H1 (cell line): ENCODE results near the gene DDX19B. TPM values are rescaled to one million over a fixed set of nuclear protein-coding genes. Genes with fewer than 3 reads are reported as not detected.

Source experiments
- CTCF ChIA-PET: fragments of 300-600 bp; sonication (Branson Sonifier 250); formaldehyde crosslinking; loops from one replicate; lab custom pipeline; 2021; ENCODE audit not compliant: partially characterized antibody; lab: Charles Lee
- POLR2A ChIA-PET: fragments of 300-600 bp; sonication (Branson Sonifier 250); formaldehyde crosslinking; loops from one replicate; lab custom pipeline; 2021; ENCODE audit warnings: inconsistent platforms; ENCODE audit not compliant: partially characterized antibody; lab: Charles Lee
- DNase-seq, 2 experiments: peaks; one replicate each; pipeline versions ENCODE4 v3.0.0 to v3.0.0-alpha.2; 2010 to 2022; ENCODE audit warnings: low spot score in 2 of 2, low read depth in 1 of 2, mixed read lengths in 1 of 2
- FAIRE-seq: peaks from 2 replicates; lab custom pipeline; 2011; peaks lifted over from hg19 to GRCh38; lab: Jason Lieb, UNC
- H2AFZ ChIP-seq: 2 replicates; pipeline ENCODE4 v1.8.1; 2012; ENCODE audit warnings: low read length, inconsistent platforms
- H2AK5ac ChIP-seq: 2 replicates; pipeline ENCODE4 v1.6.1; 2013; ENCODE audit warnings: low read depth, low read length
- H2BK120ac ChIP-seq: replicated peaks from 2 replicates; pipeline ENCODE3; 2013; ENCODE audit warnings: low read depth, low read length, inconsistent platforms
- H2BK12ac ChIP-seq: 2 replicates; pipeline ENCODE4 v1.6.1; 2013; ENCODE audit warnings: low read depth, low read length
- H2BK15ac ChIP-seq: 2 replicates; pipeline ENCODE4 v1.6.1; 2013; ENCODE audit warnings: low read length
- H2BK20ac ChIP-seq: 2 replicates; pipeline ENCODE4 v1.6.1; 2013; ENCODE audit warnings: low read length
- H2BK5ac ChIP-seq: 2 replicates; pipeline ENCODE4 v1.6.1; 2013; ENCODE audit warnings: low read depth, low read length
- H3K14ac ChIP-seq: 2 replicates; pipeline ENCODE4 v1.6.1; 2013; ENCODE audit warnings: inconsistent platforms; ENCODE audit not compliant: insufficient read length
- H3K18ac ChIP-seq: 2 replicates; pipeline ENCODE4 v1.6.1; 2013; ENCODE audit warnings: low read length; ENCODE audit errors: extremely low read depth
- H3K23ac ChIP-seq: 2 replicates; pipeline ENCODE4 v1.6.1; 2013; ENCODE audit warnings: inconsistent platforms; ENCODE audit not compliant: insufficient read length
- H3K23me2 ChIP-seq: 2 replicates; pipeline ENCODE4 v1.6.1; 2013; ENCODE audit warnings: low read depth, low read length
- H3K27ac ChIP-seq: 2 replicates; pipeline ENCODE4 v1.6.1; 2011; ENCODE audit warnings: low read depth, low read length, inconsistent platforms
- H3K27me3 ChIP-seq, 4 experiments: replicated peaks in 1 of 4; 1 replicate in 1 of 4; 2 replicates in 3 of 4; pipeline versions ENCODE4 v1.6.1 to v1.8.1; 2011 to 2013; ENCODE audit warnings: low read length in 3 of 4, mild to moderate bottlenecking in 3 of 4, inconsistent platforms in 2 of 4, mixed read lengths in 2 of 4, moderate library complexity in 1 of 4; ENCODE audit not compliant: control insufficient read depth in 3 of 4, insufficient read depth in 3 of 4; ENCODE audit errors: extremely low read depth in 1 of 4
- H3K36me3 ChIP-seq, 4 experiments: 2 replicates each; pipeline versions ENCODE4 v1.6.1 to v1.8.1; 2011 to 2013; ENCODE audit warnings: mild to moderate bottlenecking in 4 of 4, low read length in 3 of 4, moderate library complexity in 2 of 4, control low read depth in 1 of 4, inconsistent platforms in 1 of 4; ENCODE audit not compliant: insufficient read depth in 4 of 4, control insufficient read depth in 2 of 4
- H3K4ac ChIP-seq: replicated peaks from 2 replicates; pipeline ENCODE3; 2013; ENCODE audit warnings: low read length, low read depth, mixed read lengths, inconsistent platforms; ENCODE audit not compliant: insufficient read length
- H3K4me1 ChIP-seq, 4 experiments: replicated peaks in 1 of 4; 1 replicate in 1 of 4; 2 replicates in 3 of 4; pipeline versions ENCODE4 v1.6.1 to v1.8.1; 2011 to 2013; ENCODE audit warnings: low read length in 3 of 4, inconsistent platforms in 2 of 4, mixed read lengths in 1 of 4; ENCODE audit not compliant: insufficient read depth in 4 of 4, control insufficient read depth in 3 of 4
- H3K4me2 ChIP-seq, 2 experiments: 2 replicates each; pipeline versions ENCODE4 v1.6.1 to v1.8.1; 2011 to 2013; ENCODE audit warnings: low read depth in 2 of 2, low read length in 2 of 2, control low read depth in 1 of 2, inconsistent platforms in 1 of 2, mild to moderate bottlenecking in 1 of 2; ENCODE audit not compliant: insufficient read depth in 1 of 2
- H3K4me3 ChIP-seq, 4 experiments: fragments of 200-600, 300-600 bp in 1 of 4; sonication (generic), shearing (Covaris generic), sonication (Bioruptor Twin) in 1 of 4; 2 replicates each; pipeline versions ENCODE4 v1.5.1 to v1.8.1; 2011 to 2016; ENCODE audit warnings: low read length in 4 of 4, low read depth in 3 of 4, control low read depth in 2 of 4, inconsistent platforms in 2 of 4, mild to moderate bottlenecking in 2 of 4, mixed read lengths in 1 of 4, moderate library complexity in 1 of 4; ENCODE audit not compliant: insufficient read depth in 2 of 4; ENCODE audit errors: extremely low read depth in 1 of 4
- H3K56ac ChIP-seq: replicated peaks from 2 replicates; pipeline ENCODE3; 2013; ENCODE audit warnings: low read depth, mild to moderate bottlenecking, mixed read lengths, low read length, inconsistent platforms; ENCODE audit not compliant: insufficient read length
- H3K79me1 ChIP-seq: 2 replicates; pipeline ENCODE4 v1.6.1; 2013; ENCODE audit warnings: low read depth, low read length, control low read depth
- H3K79me2 ChIP-seq, 2 experiments: 2 replicates each; pipeline versions ENCODE4 v1.6.1 to v1.8.1; 2012 to 2013; ENCODE audit warnings: low read length in 2 of 2, mild to moderate bottlenecking in 2 of 2, inconsistent platforms in 1 of 2; ENCODE audit not compliant: insufficient read depth in 2 of 2, control insufficient read depth in 1 of 2
- H3K9ac ChIP-seq, 4 experiments: replicated peaks in 1 of 4; 1 replicate in 1 of 4; 2 replicates in 3 of 4; pipeline versions ENCODE4 v1.6.1 to v1.8.1; 2011 to 2013; ENCODE audit warnings: low read depth in 3 of 4, low read length in 3 of 4, control low read depth in 2 of 4, mild to moderate bottlenecking in 2 of 4, moderate library complexity in 2 of 4, inconsistent platforms in 1 of 4; ENCODE audit errors: extremely low read depth in 1 of 4
- H3K9me3 ChIP-seq, 2 experiments: 2 replicates each; pipeline versions ENCODE4 v1.6.1 to v1.8.1; 2012 to 2013; ENCODE audit warnings: mild to moderate bottlenecking in 2 of 2, moderate library complexity in 2 of 2, control low read depth in 1 of 2, inconsistent platforms in 1 of 2, low read depth in 1 of 2, low read length in 1 of 2, mixed read lengths in 1 of 2; ENCODE audit not compliant: insufficient read depth in 2 of 2
- H4K20me1 ChIP-seq, 2 experiments: replicated peaks in 1 of 2; 2 replicates each; pipeline versions ENCODE3 to v1.8.1; 2011 to 2013; ENCODE audit warnings: inconsistent platforms in 2 of 2, low read length in 2 of 2, mild to moderate bottlenecking in 1 of 2; ENCODE audit not compliant: insufficient read depth in 2 of 2, control insufficient read depth in 1 of 2
- H4K5ac ChIP-seq: 2 replicates; pipeline ENCODE4 v1.6.1; 2013; ENCODE audit warnings: low read length, low read depth, mixed read lengths, inconsistent platforms; ENCODE audit not compliant: insufficient read length
- H4K8ac ChIP-seq: 2 replicates; pipeline ENCODE4 v1.8.0; 2013; ENCODE audit warnings: mild to moderate bottlenecking, moderate library complexity, low read length, inconsistent platforms; ENCODE audit not compliant: insufficient read depth; ENCODE audit errors: extremely low read depth
- H4K91ac ChIP-seq: replicated peaks from 2 replicates; pipeline ENCODE3; 2013; ENCODE audit warnings: low read length, mixed read lengths, inconsistent platforms; ENCODE audit not compliant: insufficient read length
- EZH2 ChIP-seq: fragments of 200-600 bp; sonication (generic); IDR thresholded peaks from 2 replicates; pipeline ENCODE4 v1.7.1; 2012; ENCODE audit warnings: low read depth, mild to moderate bottlenecking, moderate library complexity, low read length, inconsistent platforms; ENCODE audit not compliant: severe bottlenecking
- HDAC6 ChIP-seq: IDR thresholded peaks from one replicate; pipeline ENCODE4 v1.7.1; 2012; ENCODE audit warnings: low read depth, mild to moderate bottlenecking, inconsistent platforms, low read length, moderate library complexity
- NRF1 ChIP-seq: IDR thresholded peaks from 2 replicates; pipeline ENCODE4 v1.6.1; 2011; ENCODE audit warnings: mild to moderate bottlenecking, low read depth, low read length, improper control_type of control experiment
- POLR2AphosphoS5 ChIP-seq: IDR thresholded peaks from 2 replicates; pipeline ENCODE4 v1.6.1; 2011; ENCODE audit warnings: low read depth, low read length
- SIRT6 ChIP-seq: IDR thresholded peaks from one replicate; pipeline ENCODE4 v1.7.1; 2012; ENCODE audit warnings: low read length, inconsistent platforms
- TBP ChIP-seq: IDR thresholded peaks from 2 replicates; pipeline ENCODE4 v1.6.1; 2011; ENCODE audit warnings: low read depth, low read length, improper control_type of control experiment
- ZNF274 ChIP-seq: IDR thresholded peaks from 2 replicates; pipeline ENCODE4 v1.7.0; 2012; ENCODE audit warnings: low read length, borderline replicate concordance; ENCODE audit errors: extremely low read depth
- WGBS, 2 experiments: shearing (Covaris generic) in 1 of 2; methylation state at CpG; one replicate each; pipeline versions ENCODE4 v1.1.6 to v1.1.7; 2013 to 2015; ENCODE audit warnings: low lambda C conversion rate in 2 of 2, mixed read lengths in 2 of 2, inconsistent platforms in 1 of 2, low coverage in 1 of 2, missing lambda C conversion rate in 1 of 2; ENCODE audit not compliant: insufficient replicate concordance in 2 of 2, insufficient coverage in 1 of 2, insufficient read length in 1 of 2; ENCODE audit errors: extremely low coverage in 1 of 2, missing lambda C conversion rate in 1 of 2; 5-methylcytosine and 5-hydroxymethylcytosine counted together
- polyA plus RNA-seq, 7 experiments: library from polyadenylated mRNA; depleted of rRNA in 3 of 7; stranded (reverse) in 5 of 7; unstranded in 2 of 7; fragments of >200 nt in 5 of 7; fragments of 200-250 nt in 2 of 7; gene quantifications; 1 replicate in 5 of 7; 2 replicates in 1 of 7; 4 replicates in 1 of 7; pipeline versions ENCODE4 v1.2.1 to v1.2.3, GENCODE V29; 2011 to 2013; ENCODE audit warnings: missing spikeins in 2 of 7, mixed read lengths in 2 of 7
- total RNA-seq: library from RNA; stranded (reverse); fragmentation: NEBNext Ultra II Directional; extraction: Animal tissue kit (Norgen Biotek cat#: 25700); gene quantifications from 2 replicates; pipeline ENCODE4 v1.2.1, GENCODE V29; 2021
- TF ChIP-seq, protein P1 (sequence below): IDR thresholded peaks from 2 replicates; pipeline ENCODE4 v1.6.1; 2011; ENCODE audit warnings: low read depth, mild to moderate bottlenecking, low read length; ENCODE audit not compliant: insufficient read depth
- TF ChIP-seq, protein P2 (sequence below): IDR thresholded peaks from 2 replicates; pipeline ENCODE4 v1.6.1; 2011; ENCODE audit warnings: low read length, improper control_type of control experiment

Gene DDX19B
- total and polyA plus RNA-seq, 2 of the 8 experiments (the other 6 are each of a cell fraction or from before 2014, with no cell fraction given): 40.5 to 42.7 TPM

DNA sequence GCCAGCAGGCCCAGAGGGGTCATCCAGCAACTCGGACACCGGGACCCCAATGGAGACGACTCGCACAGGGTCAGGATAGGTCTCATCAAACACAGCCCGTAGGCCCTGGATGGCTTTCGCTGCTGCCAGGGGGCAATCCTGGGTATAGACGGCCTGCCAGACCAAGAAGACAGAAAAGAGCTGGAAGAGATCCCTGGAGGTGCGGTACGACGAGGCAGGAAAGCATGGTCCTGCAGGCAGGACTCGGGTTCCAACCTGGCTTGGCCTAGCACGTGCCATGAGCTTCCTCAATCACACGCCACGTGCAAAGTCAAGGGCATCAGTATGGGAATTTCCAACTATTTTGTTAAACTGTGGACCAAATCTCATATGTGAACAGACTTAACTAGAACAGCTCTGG, 40.9 kb upstream of the DDX19B start:
- no peaks in the 10 kb centered on the region for H3K79me2 ChIP-seq
- no peak overlapping the region for H4K5ac ChIP-seq
- H3K23me2 ChIP-seq: no peaks in the 10 kb centered on the region
- peaks cover 45 to 97% (median 84%) of the 10 kb centered on the region in 4 experiments for H3K36me3 ChIP-seq
- no peak for DNase-seq
- no peak overlapping the region for H4K8ac ChIP-seq
- no peak overlapping the region for H3K4ac ChIP-seq
- peaks cover 9 to 15% of the 10 kb centered on the region in 2 experiments for H4K20me1 ChIP-seq
- TF ChIP-seq EZH2 (no peak), NRF1 (no peak), TBP (no peak), SIRT6 (no peak), POLR2AphosphoS5 (no peak), ZNF274 (no peak), HDAC6 (no peak)
- TF ChIP-seq, protein P1, sequence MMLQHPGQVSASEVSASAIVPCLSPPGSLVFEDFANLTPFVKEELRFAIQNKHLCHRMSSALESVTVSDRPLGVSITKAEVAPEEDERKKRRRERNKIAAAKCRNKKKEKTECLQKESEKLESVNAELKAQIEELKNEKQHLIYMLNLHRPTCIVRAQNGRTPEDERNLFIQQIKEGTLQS: no peak
- TF ChIP-seq, protein P2, sequence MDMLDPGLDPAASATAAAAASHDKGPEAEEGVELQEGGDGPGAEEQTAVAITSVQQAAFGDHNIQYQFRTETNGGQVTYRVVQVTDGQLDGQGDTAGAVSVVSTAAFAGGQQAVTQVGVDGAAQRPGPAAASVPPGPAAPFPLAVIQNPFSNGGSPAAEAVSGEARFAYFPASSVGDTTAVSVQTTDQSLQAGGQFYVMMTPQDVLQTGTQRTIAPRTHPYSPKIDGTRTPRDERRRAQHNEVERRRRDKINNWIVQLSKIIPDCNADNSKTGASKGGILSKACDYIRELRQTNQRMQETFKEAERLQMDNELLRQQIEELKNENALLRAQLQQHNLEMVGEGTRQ: no peak
- H3K27ac ChIP-seq: no peak overlapping the region
- peaks cover 5% of the 10 kb centered on the region for H3K79me1 ChIP-seq
- 97% methylated on average over 14 of the region's 14 CpGs; no CpG with 5 or more reads in 1 of the 2 experiments for WGBS, 2 experiments
- H2AFZ ChIP-seq: no peak overlapping the region
- no peak overlapping the region for H3K9ac ChIP-seq
- FAIRE-seq: no peak
- no peak overlapping the region for H3K56ac ChIP-seq
- no peaks in the 10 kb centered on the region for H3K27me3 ChIP-seq
- no peak overlapping the region for H3K4me2 ChIP-seq
- H3K4me3 ChIP-seq: no peak overlapping the region
- H4K91ac ChIP-seq: no peak overlapping the region
- ChIA-PET POLR2A (interaction anchor here (0.9 to 12.3 kb wide), 2 partner anchors 8 to 20 kb away, joined by 5 to 414 read pairs; partner anchors contain the start of gene AARS1), CTCF (interaction anchor here (1.2 to 8.3 kb wide), 4 partner anchors 9 to 112 kb away, joined by 3 to 67 read pairs (median 32); no protein-coding TSS in a partner anchor)
- H2BK120ac ChIP-seq: no peak overlapping the region
- H3K14ac ChIP-seq: no peak overlapping the region
- H3K9me3 ChIP-seq: no peaks in the 10 kb centered on the region
- H3K23ac ChIP-seq: no peak overlapping the region
- no peak overlapping the region for H2BK12ac ChIP-seq
- H2AK5ac ChIP-seq: no peak overlapping the region
- no peaks in the 10 kb centered on the region; a peak in 1 of 7 replicates for H3K4me1 ChIP-seq
- no peak overlapping the region for H2BK15ac ChIP-seq
- H2BK5ac ChIP-seq: no peak overlapping the region; the same call in 1 of the 2 replicates
- H2BK20ac ChIP-seq: no peak overlapping the region
- H3K18ac ChIP-seq: no peak overlapping the region
